K562 (cell line): Measurements from ENCODE around the gene PSMD13. TPM values are rescaled to one million over a fixed set of nuclear protein-coding genes. Genes with fewer than 3 reads are reported as not detected.

Experiments used
- C11orf30 ChIP-seq: fragments of 450-650 bp; IDR thresholded peaks from 2 replicates; pipeline ENCODE4 v1.6.1; 2016; ENCODE audit warnings: low read depth, mild to moderate bottlenecking
- CBX2 ChIP-seq: fragments of 200-600 bp; sonication (generic); IDR thresholded peaks from one replicate; pipeline ENCODE4 v1.6.1; 2012; ENCODE audit warnings: mild to moderate bottlenecking, low read length, inconsistent platforms; ENCODE audit not compliant: insufficient read depth, poor library complexity, severe bottlenecking
- NFIX ChIP-seq: fragments of 250-450 bp; sonication (Bioruptor Pico); IDR thresholded peaks from 2 replicates; pipeline ENCODE4 v1.4.0; 2020; ENCODE audit warnings: low read depth, mild to moderate bottlenecking, moderate library complexity
- NR2C1 ChIP-seq, 2 experiments: fragments of 450-650 bp; IDR thresholded peaks; 2 replicates each; pipeline ENCODE4 v1.6.1; 2017; ENCODE audit warnings: mild to moderate bottlenecking in 2 of 2, antibody characterized with exemption in 1 of 2, inconsistent platforms in 1 of 2, missing compliant biosample characterization in 1 of 2, missing genetic modification characterization in 1 of 2
- NR2F6 ChIP-seq: fragments of 450-650 bp; formaldehyde crosslinking; IDR thresholded peaks from 2 replicates; pipeline ENCODE4 v1.4.0; 2020; ENCODE audit warnings: mild to moderate bottlenecking
- NR4A1 ChIP-seq, 2 experiments: fragments of 250-450 bp in 1 of 2; fragments of 450-650 bp in 1 of 2; sonication (Bioruptor Pico) in 1 of 2; IDR thresholded peaks; 2 replicates each; pipeline versions ENCODE4 v1.4.0 to v1.6.1; 2016 to 2020; ENCODE audit warnings: mild to moderate bottlenecking in 2 of 2, missing compliant biosample characterization in 1 of 2, missing genetic modification characterization in 1 of 2, moderate library complexity in 1 of 2
- RBFOX2 ChIP-seq: fragments of 200-400 bp; formaldehyde crosslinking; IDR thresholded peaks from 2 replicates; pipeline ENCODE4 v1.6.1; 2017; ENCODE audit warnings: low read depth, mild to moderate bottlenecking, low read length, moderate library complexity
- ZNF79 ChIP-seq: fragments of 250-450 bp; sonication (Bioruptor Pico); IDR thresholded peaks from 2 replicates; pipeline ENCODE4 v1.4.0; 2020; ENCODE audit warnings: low read depth, mild to moderate bottlenecking, moderate library complexity
- ZZZ3 ChIP-seq: fragments of 450-650 bp; IDR thresholded peaks from 2 replicates; pipeline ENCODE4 v1.6.1; 2016; ENCODE audit warnings: antibody characterized with exemption, mild to moderate bottlenecking, moderate library complexity
- polyA plus RNA-seq, 8 experiments: library from polyadenylated mRNA; depleted of rRNA in 4 of 8; stranded (reverse) in 5 of 8; unstranded in 3 of 8; fragments of >200 nt; fragmentation: Nextera tagmentation in 2 of 8; fragmentation: Illumina TruSeq in 1 of 8; extraction: Ambion mirVana in 2 of 8; extraction: Trizol in 1 of 8; gene quantifications; 2 replicates each; pipeline versions ENCODE4 v1.2.1 to v1.2.3, GENCODE V29; 2011 to 2014; ENCODE audit warnings: inconsistent platforms in 1 of 8, missing spikeins in 1 of 8
- total RNA-seq, 7 experiments: library from RNA; depleted of rRNA in 6 of 7; stranded (reverse); fragments of >200 nt in 6 of 7; fragmentation: Illumina TruSeq in 2 of 7; extraction: Trizol in 2 of 7; gene quantifications; 2 replicates each; pipeline versions ENCODE4 v1.2.1 to v1.2.3, GENCODE V29; 2011 to 2021; ENCODE audit warnings: low replicate concordance in 1 of 7
- TF ChIP-seq, protein P1 (sequence below): fragments of 450-650 bp; formaldehyde crosslinking; IDR thresholded peaks from 2 replicates; pipeline ENCODE4 v1.4.0; 2022; ENCODE audit warnings: missing genetic modification characterization
- TF ChIP-seq, protein P2 (sequence below): fragments of 250-450 bp; sonication (Bioruptor Pico); IDR thresholded peaks from 2 replicates; pipeline ENCODE4 v1.5.1; 2021; ENCODE audit warnings: mild to moderate bottlenecking
- TF ChIP-seq, protein P3 (sequence below): sonication (generic); formaldehyde crosslinking; IDR thresholded peaks from 2 replicates; pipeline ENCODE4 v1.8.1; 2023; ENCODE audit warnings: missing genetic modification reagents, mild to moderate bottlenecking, borderline replicate concordance
- TF ChIP-seq, protein P4 (sequence below): fragments of 450-650 bp; IDR thresholded peaks from 2 replicates; pipeline ENCODE4 v1.6.1; 2018; ENCODE audit not compliant: partially characterized antibody

PSMD13 gene
- total and polyA plus RNA-seq, 9 of the 15 experiments (the other 6 are each of a cell fraction or from before 2014, with no cell fraction given), result 185 to 383 (median 267) TPM

DNA sequence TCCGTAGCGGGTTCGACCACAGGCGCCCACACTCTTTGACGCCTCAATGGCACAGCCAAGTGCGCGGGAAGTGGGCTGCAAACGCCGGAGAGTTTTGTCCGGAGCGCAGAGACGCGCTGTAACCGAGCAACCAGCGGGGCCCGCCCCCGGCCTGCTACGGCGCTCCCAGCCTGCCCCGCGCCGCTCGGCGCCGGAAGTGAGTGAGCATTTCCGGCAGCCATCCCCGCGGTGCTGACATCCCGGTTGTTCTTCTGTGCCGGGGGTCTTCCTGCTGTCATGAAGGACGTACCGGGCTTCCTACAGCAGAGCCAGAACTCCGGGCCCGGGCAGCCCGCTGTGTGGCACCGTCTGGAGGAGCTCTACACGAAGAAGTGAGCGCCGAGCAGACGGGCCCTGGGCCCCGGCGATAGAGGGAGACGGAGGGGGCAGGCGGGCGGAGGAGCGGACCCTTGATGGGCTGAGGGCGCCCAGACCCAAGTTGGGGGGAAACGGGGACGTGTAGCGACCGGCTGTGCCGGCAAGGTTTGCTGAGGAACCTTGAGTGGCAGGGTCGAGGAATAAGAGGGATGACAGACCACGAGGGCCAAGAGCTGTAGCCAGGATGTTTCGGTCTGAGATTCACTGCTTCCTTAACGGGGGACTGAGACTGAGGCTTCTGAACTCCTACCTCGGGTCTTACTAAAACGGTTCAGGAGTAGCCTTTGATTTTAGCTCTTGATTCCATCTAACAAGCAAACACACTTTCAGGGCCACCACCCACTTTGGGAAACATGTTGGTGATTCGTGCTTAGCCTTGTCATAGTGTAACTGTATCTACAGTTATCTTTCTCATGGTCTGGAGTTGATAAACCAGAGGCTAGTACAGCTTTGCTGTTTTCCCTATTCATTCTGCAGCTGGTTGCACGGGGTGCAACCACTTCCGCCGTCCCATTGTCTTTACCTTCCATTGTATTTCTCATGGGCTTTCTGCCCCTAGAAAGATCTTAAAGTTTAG is at the start of gene PSMD13 (continued):
- TF ChIP-seq, protein P1, sequence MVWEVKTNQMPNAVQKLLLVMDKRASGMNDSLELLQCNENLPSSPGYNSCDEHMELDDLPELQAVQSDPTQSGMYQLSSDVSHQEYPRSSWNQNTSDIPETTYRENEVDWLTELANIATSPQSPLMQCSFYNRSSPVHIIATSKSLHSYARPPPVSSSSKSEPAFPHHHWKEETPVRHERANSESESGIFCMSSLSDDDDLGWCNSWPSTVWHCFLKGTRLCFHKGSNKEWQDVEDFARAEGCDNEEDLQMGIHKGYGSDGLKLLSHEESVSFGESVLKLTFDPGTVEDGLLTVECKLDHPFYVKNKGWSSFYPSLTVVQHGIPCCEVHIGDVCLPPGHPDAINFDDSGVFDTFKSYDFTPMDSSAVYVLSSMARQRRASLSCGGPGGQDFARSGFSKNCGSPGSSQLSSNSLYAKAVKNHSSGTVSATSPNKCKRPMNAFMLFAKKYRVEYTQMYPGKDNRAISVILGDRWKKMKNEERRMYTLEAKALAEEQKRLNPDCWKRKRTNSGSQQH (CRISPR knock-in tag), result no peak
- TF ChIP-seq RBFOX2 (peak; percentile 93), ZNF79 (no peak), NR2C1 (IDR thresholded peaks at IDR 0.05) (no peak; the same call in 1 of the 2 replicates), NR2C1 (tag; IDR thresholded peaks at IDR 0.05) (no peak; the same call in 1 of the 2 replicates), C11orf30 (peak; percentile 91), NR4A1 (CRISPR knock-in tag; IDR thresholded peaks at IDR 0.05) (no peak), NR4A1 (tag; IDR thresholded peaks at IDR 0.05) (0 out of 2 replicates have a peak, but pooled peaks have one; percentile 42), NR2F6 (no peak), ZZZ3 (no peak), CBX2 (no peak), NFIX (no peak)
- TF ChIP-seq, protein P2, sequence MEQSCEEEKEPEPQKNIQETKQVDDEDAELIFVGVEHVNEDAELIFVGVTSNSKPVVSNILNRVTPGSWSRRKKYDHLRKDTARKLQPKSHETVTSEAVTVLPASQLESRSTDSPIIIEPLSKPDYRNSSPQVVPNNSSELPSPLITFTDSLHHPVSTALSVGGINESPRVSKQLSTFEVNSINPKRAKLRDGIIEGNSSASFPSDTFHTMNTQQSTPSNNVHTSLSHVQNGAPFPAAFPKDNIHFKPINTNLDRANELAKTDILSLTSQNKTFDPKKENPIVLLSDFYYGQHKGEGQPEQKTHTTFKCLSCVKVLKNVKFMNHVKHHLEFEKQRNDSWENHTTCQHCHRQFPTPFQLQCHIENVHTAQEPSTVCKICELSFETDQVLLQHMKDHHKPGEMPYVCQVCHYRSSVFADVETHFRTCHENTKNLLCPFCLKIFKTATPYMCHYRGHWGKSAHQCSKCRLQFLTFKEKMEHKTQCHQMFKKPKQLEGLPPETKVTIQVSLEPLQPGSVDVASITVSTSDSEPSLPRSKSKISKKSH, result no peak
- TF ChIP-seq, protein P3, sequence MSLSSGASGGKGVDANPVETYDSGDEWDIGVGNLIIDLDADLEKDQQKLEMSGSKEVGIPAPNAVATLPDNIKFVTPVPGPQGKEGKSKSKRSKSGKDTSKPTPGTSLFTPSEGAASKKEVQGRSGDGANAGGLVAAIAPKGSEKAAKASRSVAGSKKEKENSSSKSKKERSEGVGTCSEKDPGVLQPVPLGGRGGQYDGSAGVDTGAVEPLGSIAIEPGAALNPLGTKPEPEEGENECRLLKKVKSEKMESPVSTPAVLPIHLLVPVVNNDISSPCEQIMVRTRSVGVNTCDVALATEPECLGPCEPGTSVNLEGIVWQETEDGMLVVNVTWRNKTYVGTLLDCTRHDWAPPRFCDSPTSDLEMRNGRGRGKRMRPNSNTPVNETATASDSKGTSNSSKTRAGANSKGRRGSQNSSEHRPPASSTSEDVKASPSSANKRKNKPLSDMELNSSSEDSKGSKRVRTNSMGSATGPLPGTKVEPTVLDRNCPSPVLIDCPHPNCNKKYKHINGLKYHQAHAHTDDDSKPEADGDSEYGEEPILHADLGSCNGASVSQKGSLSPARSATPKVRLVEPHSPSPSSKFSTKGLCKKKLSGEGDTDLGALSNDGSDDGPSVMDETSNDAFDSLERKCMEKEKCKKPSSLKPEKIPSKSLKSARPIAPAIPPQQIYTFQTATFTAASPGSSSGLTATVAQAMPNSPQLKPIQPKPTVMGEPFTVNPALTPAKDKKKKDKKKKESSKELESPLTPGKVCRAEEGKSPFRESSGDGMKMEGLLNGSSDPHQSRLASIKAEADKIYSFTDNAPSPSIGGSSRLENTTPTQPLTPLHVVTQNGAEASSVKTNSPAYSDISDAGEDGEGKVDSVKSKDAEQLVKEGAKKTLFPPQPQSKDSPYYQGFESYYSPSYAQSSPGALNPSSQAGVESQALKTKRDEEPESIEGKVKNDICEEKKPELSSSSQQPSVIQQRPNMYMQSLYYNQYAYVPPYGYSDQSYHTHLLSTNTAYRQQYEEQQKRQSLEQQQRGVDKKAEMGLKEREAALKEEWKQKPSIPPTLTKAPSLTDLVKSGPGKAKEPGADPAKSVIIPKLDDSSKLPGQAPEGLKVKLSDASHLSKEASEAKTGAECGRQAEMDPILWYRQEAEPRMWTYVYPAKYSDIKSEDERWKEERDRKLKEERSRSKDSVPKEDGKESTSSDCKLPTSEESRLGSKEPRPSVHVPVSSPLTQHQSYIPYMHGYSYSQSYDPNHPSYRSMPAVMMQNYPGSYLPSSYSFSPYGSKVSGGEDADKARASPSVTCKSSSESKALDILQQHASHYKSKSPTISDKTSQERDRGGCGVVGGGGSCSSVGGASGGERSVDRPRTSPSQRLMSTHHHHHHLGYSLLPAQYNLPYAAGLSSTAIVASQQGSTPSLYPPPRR, result no peak
- TF ChIP-seq, protein P4, sequence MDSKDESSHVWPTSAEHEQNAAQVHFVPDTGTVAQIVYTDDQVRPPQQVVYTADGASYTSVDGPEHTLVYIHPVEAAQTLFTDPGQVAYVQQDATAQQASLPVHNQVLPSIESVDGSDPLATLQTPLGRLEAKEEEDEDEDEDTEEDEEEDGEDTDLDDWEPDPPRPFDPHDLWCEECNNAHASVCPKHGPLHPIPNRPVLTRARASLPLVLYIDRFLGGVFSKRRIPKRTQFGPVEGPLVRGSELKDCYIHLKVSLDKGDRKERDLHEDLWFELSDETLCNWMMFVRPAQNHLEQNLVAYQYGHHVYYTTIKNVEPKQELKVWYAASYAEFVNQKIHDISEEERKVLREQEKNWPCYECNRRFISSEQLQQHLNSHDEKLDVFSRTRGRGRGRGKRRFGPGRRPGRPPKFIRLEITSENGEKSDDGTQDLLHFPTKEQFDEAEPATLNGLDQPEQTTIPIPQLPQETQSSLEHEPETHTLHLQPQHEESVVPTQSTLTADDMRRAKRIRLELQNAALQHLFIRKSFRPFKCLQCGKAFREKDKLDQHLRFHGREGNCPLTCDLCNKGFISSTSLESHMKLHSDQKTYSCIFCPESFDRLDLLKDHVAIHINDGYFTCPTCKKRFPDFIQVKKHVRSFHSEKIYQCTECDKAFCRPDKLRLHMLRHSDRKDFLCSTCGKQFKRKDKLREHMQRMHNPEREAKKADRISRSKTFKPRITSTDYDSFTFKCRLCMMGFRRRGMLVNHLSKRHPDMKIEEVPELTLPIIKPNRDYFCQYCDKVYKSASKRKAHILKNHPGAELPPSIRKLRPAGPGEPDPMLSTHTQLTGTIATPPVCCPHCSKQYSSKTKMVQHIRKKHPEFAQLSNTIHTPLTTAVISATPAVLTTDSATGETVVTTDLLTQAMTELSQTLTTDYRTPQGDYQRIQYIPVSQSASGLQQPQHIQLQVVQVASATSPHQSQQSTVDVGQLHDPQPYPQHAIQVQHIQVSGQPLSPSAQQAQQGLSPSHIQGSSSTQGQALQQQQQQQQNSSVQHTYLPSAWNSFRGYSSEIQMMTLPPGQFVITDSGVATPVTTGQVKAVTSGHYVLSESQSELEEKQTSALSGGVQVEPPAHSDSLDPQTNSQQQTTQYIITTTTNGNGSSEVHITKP, result no peak
